HTR-8/SVneo (cell line): Measurements from ENCODE around the gene JCHAIN.
"Not testable (repeated sequence)": the region's sequence is repeated elsewhere in the genome, so short reads cannot be mapped to it uniquely, and the experiment has no call there.

Source experiments
- DNase-seq: peaks from one replicate; pipeline ENCODE4 v3.0.0; 2011; ENCODE audit warnings: low spot score, mixed read lengths; ENCODE audit not compliant: insufficient read length
- FAIRE-seq: peaks from 2 replicates; lab custom pipeline; 2011; peaks lifted over from hg19 to GRCh38; lab: Jason Lieb, UNC

JCHAIN gene

DNA sequence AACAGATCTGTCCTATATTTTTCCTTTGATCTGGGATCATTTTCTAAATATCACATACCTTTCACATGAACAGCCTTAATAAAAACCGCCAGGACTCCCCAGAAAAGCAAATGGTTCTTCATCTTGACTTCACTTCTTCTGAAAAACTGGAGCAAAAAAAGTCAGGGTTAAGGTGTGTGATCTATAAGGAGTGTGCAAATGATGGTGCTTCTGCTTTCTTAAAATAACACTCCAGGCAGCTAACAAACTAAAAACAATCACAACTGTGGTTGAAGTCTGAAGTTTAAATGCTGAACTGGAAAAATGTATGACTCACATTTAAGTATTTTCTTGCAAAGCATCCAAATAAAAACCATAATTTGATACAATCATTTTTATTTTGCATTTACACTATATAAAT, at the start of gene JCHAIN:
JCHAIN (minus strand) TSS at position 140 of the 400 bp plus-strand sequence; CDS start at position 122, 18 bp downstream.
- no peak for FAIRE-seq
- no peak for DNase-seq

DNA sequence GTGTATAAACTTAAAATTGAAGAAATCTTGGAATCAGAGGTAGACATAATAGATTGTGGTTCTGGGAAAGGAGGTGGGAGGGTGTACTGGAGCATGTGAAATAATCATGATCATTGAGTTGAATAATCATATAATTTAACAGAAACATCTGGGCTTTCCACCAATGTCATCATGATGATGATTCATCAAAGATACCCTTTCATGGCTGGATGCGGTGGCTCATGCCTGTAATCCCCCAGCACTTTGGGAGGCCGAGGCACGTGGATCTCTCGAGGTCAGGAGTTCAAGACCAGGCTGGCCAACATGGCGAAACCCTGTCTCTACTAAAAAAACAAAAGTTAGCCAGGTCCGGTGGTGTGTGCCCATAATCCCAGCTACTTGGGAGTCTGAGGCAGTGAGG, 48.8 kb upstream of the JCHAIN start:
- DNase-seq, result no peak
- FAIRE-seq, result no peak

- DNase-seq (no peak), FAIRE-seq (no peak)
Measured at GRCh38 chr4:70714079-70714887, 48.0 kb upstream of the JCHAIN start.

DNA sequence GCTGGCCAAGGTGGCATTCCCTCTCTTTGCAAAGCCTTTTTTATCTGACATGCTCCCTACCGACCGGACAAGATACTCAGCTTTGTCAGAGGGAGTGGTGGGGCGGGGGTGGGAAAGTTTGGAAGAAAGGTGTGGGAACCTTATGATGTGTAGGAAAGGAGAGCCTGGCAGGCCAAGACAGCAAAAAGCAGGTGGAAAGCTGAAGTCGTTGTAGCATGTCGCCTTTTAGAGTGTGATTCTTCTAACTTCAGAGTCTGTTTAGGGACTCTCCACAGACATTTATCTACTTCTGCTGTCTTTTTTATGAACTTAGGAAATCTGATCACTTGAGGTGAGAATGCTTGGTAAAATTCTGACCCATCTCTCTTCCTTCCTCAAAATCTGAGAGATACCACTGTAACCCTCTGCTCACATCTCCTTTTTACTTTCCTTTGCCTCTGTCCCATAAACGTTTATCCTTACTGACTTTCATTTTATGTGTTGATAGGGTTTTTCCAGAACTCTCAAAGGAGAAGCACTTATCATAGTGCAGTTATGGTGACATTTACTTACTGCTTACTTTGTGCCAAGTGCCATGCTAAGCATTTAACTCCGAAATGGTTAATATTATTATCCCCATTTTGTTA, 47.3 kb upstream of the JCHAIN start:
- no peak for DNase-seq
- no peak for FAIRE-seq

DNA sequence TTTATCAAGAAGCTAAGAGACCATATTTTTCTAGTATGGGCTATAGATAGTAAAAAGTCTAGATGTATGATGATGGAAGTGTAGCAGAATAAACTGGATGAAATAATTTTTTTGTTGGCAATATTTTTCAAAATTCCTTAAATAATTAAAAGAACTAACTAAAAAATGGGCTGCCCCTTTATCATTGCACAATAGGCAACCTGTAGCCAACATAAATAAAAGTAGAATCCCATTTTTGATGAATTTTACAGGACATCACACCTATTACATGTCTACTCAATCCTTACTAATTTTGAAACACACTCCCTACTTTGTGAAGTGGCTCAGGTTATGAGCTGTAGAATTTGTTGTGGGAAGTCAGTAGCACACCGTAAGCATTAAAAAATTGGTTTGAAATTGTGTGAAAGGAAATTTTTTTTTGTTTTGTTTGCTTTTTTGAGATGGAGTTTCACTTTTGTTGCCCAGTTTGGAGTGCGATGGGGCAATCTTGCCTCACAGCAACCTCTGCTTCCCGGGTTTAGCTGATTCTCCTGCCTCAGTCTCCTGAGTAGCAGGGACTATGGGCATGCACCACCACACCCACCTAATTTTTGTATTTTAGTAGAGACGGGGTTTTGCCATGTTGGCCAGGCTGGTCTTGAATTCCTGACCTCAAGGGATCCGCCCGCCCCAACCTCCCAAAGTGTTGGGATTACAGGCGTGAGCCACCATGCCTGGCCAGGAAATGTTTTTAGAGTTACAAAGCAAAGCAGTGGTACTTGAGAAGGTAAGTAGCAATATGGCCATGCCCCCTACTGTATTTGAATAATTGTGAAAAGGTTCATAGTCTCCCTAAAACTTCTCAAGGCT, 46.5 kb upstream of the JCHAIN start:
- no peak for DNase-seq
- FAIRE-seq, result no peak

GRCh38 chr4:70712150-70712549, 45.8 kb upstream of the JCHAIN start:
- FAIRE-seq, result no peak
- no peak for DNase-seq

DNA sequence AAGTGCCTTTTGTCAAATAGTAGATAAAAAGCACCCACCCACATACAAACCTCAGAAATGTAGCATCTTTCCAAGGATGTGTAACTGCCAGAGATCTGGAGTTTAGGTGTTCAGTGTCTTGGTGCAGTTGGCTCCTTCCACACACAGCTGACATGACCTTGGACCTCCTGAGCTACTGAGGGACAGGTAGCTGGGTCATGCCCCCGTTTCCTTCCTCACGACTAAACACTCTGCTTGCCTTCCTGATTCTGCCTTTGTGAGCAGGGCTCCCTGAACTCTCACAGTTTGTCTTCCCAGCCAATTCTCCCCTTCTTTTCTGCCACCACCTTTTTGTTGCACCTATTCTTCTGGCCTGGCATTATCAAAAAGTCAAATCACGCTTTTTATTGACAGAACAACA, 45.3 kb upstream of the JCHAIN start:
- DNase-seq (no peak), FAIRE-seq (no peak)

GRCh38 chr4:70709611-70710205, 43.4 kb upstream of the JCHAIN start:
- FAIRE-seq (no peak), DNase-seq (no peak)

GRCh38 chr4:70706516-70706915, 40.2 kb upstream of the JCHAIN start:
- no peak for DNase-seq
- FAIRE-seq, result no peak

- no peak for DNase-seq
- no peak for FAIRE-seq
Measured at GRCh38 chr4:70706044-70706461, 39.7 kb upstream of the JCHAIN start.

GRCh38 chr4:70705183-70706043, 39.1 kb upstream of the JCHAIN start:
- DNase-seq, result peak; percentile 36
- FAIRE-seq, result no peak

DNA sequence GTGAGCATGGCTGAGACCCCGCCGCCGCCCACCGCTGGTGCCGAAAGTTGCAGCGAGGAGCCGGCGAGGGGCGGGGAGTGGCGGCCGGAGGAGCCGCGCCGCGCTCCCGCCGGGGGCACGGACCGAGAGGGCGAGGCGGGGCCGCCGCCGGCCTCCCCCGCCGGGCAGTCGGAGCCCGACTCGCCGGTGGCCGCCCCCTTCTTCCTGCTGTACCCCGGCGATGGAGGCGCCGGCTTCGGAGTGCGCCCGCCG, 38.5 kb upstream of the JCHAIN start:
- FAIRE-seq (no peak), DNase-seq (no peak)

DNA sequence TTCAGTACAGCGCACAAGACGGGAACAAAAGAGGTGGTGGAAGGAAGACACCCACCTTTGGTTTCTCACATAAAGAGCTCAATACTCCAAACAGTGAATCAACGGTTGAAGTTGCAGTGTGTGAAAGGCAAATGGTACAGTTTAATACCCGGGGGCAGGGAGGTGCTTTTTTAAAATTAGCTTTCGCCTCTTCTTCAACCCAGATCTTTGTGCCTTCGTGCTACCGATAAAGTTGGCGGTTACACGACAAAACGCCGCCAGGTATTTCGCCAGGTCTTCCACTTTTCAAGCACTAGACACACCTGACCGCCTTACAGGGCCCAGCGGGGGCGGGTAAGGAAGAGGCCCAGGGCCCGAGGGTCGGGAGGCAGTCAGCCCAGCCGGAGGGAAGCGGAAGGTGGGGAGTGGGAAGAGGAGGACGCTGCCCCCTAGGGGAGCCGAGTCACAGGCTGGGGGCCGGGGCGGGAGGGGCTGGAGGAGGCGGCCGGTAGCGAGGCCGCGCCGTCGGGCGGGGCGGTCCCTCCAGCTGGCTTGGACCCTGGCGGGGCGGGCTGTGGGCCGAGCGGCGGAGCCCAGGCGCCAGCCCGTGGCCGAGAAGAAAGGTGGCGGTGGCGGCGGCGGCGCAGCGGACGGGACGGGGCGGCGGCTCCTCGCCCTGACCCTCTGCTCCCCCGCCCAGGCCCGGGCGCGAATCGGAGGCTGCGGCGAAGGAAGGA, 38.1 kb upstream of the JCHAIN start:
- DNase-seq (peak; percentile 57), FAIRE-seq (no peak)

- DNase-seq (no peak), FAIRE-seq (no peak)
Measured at GRCh38 chr4:70703619-70704214, 37.4 kb upstream of the JCHAIN start.

DNA sequence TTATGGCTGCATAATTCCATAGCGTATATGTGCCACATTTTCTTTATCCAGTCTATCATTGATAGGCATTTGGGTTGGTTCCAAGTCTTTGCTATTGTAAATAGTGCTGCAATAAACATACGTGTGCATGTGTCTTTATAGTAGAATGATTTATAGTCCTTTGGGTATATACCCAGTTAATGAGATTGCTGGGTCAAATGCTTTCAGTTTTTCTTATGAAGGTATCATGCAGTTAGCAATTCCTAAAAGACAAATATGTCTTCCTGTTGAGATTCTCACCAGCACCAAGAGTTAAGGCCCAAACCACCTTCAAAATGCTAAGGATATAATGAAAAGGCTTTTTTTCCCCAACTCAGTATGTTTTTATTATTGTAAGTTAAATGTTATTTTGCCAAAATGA, 36.3 kb upstream of the JCHAIN start:
- DNase-seq, FAIRE-seq: not testable (repeated sequence)

GRCh38 chr4:70701271-70701670, 35.0 kb upstream of the JCHAIN start:
- DNase-seq (no peak), FAIRE-seq (no peak)

GRCh38 chr4:70700712-70701111, 34.4 kb upstream of the JCHAIN start:
- FAIRE-seq (no peak), DNase-seq (no peak)

DNA sequence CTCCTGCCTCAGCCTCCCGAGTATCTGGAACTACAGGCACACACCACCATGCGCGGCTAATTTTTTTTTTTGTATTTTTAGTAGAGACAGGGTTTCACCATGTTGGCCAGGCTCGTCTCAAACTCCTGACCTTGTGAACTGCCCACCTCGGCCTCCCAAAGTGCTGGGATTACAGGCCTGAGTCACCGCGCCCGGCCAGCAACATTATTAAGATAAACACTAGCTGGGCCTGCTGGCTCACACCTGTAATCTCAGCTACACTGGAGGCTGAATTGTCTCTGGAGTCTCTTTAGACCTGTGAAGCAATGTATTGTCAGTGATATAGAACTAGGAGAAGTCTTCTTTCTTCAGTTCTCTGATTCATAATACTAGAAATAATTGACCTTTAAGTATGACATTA, 32.1 kb upstream of the JCHAIN start:
- not testable (repeated sequence) for FAIRE-seq, DNase-seq

- not testable (repeated sequence) for FAIRE-seq, DNase-seq
Measured at GRCh38 chr4:70694633-70695032, 28.3 kb upstream of the JCHAIN start.
